ENCODE results near the gene EHBP1.

GRCh38 chr2:62964671-62965070 lies 259.2 kb downstream of the EHBP1 start:
- TF ChIP-seq, protein P1, sequence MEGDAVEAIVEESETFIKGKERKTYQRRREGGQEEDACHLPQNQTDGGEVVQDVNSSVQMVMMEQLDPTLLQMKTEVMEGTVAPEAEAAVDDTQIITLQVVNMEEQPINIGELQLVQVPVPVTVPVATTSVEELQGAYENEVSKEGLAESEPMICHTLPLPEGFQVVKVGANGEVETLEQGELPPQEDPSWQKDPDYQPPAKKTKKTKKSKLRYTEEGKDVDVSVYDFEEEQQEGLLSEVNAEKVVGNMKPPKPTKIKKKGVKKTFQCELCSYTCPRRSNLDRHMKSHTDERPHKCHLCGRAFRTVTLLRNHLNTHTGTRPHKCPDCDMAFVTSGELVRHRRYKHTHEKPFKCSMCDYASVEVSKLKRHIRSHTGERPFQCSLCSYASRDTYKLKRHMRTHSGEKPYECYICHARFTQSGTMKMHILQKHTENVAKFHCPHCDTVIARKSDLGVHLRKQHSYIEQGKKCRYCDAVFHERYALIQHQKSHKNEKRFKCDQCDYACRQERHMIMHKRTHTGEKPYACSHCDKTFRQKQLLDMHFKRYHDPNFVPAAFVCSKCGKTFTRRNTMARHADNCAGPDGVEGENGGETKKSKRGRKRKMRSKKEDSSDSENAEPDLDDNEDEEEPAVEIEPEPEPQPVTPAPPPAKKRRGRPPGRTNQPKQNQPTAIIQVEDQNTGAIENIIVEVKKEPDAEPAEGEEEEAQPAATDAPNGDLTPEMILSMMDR (IDR thresholded peaks at IDR 0.05; ENCODE audit: low read depth, low read length, poor library complexity, severe bottlenecking): no peak
- TF ChIP-seq EZH2phosphoT487 (IDR thresholded peaks at IDR 0.05; ENCODE audit: borderline replicate concordance, low read length): no peak
